GM21576 (cell line): ENCODE results near the gene VPS54.
A peak's percentile ranks its signal among the peaks of the same experiment; 100 is the strongest.
"Not testable (repeated sequence)": the region's sequence is repeated elsewhere in the genome, so short reads cannot be mapped to it uniquely, and the experiment has no call there.

Experiments used
- ATAC-seq: cut with Tn5 transposase; IDR thresholded peaks from one replicate; pipeline ENCODE4 v1.9.1; 2021; ENCODE audit warnings: mild to moderate bottlenecking, moderate library complexity; ENCODE audit not compliant: unreplicated experiment

Gene VPS54

DNA sequence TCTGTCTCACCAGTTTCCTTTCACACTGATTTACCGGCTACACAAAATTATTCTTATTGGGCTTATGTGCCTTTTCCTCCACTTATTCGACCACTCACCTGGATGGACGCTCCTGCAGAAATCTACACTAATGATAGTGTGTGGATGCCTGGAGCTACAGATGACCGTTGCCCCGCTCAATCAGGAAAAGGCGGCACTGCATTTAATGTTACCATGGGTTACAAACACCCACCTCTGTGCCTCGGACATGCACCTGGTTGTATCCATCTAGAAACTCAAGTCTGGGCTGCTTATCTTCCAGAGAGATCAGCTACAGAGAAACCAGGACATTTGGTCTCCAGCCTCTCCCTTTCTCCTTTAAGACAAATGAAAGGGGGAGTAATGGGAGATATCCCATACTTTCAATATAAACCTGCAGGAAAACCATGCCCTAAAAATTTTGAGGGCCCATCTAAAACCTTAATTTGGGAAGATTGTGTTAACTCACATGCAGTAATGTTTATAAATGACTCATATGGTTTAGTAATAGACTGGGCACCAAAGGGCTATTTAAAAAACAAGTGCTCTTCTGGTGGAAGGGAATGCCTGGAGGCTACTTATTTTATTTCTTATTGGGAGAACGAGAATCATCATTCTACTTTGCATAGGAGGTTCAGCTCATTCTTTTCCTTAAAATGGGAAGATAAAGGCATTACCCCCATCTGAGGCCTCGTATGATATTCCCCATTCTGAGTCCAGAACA, 24.7 kb downstream of the VPS54 start:
- not testable (repeated sequence) for ATAC-seq

DNA sequence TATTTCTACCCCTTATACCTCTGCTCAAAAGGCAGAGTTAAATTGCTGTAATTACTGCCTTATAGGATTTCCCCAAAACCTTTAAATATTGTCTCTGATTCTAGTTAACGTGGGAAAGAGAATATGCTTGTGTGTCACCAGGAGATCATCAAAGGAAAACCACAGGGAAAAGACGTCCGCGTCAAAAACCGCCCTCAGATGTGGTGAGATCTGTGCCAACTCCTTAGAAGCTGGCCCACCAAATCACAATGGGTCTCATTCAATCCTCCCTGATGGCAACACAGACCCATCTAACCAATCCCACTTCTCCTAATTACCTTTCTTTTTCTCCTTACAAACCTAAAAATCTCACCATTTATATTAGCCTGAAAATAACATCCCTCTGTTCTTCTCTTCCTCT, 25.4 kb downstream of the VPS54 start:
- ATAC-seq: no peak

DNA sequence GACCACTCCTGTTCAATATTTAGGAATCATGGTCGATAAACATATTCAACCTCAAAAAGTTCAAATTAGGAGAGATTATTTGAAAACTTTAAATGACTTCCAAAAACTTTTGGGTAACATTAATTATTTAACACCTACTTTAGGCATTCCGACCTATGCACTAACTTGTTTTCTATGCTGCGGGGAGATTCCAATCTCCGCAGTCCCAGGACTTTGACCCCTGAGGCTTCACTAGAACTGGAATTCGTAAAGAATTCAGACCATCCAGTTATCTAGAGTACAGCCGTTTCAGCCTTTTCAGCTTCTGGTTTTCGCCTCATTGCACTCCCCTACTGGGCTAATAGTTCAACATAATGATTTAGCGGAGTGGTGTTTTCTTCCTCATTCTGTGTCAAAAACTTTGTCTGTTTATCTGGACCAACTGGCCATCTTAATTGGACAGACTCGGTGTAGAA, 26.1 kb downstream of the VPS54 start:
- ATAC-seq: not testable (repeated sequence)

GRCh38 chr2:63992061-63992685, 27.1 kb downstream of the VPS54 start:
- no peak for ATAC-seq

DNA sequence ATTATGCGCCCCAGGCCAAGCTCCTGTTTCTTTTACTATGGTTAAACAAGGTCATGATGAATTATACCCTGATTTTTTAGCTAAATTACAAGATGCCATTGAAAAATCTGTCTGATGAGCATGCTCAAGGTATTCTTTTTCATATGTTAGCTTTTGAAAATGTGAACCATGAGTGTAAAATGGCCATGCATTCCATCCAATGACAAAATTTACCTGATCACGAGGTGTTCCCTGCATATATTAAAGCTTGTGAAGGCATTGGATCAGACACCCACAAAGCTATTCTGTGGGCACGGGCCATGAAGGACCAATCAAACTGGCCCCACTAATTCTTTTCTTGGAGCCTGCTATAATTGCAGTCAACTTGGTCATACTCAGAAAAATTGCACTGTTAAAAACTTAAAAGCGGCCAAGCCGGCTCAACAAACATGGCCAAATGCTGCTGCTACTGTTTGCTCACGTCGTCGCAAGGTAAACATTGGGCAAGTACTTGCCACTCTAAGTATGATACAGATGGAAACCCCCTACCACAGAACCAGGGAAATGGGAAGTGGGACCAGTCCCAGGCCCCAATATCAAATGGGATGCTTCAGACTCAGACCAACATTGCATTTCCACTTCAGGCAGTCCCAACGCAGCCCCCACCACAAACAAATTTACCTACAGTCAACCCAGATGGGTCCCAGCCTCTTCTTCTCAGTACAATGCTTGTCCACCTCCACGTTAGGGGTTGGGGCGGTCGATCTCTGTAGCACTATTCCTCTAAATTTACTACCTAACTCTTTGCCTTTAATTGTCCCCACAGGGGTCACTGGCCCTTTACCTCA, 27.8 kb downstream of the VPS54 start:
- not testable (repeated sequence) for ATAC-seq

GRCh38 chr2:63990072-63990471, 29.2 kb downstream of the VPS54 start:
- no peak for ATAC-seq

DNA sequence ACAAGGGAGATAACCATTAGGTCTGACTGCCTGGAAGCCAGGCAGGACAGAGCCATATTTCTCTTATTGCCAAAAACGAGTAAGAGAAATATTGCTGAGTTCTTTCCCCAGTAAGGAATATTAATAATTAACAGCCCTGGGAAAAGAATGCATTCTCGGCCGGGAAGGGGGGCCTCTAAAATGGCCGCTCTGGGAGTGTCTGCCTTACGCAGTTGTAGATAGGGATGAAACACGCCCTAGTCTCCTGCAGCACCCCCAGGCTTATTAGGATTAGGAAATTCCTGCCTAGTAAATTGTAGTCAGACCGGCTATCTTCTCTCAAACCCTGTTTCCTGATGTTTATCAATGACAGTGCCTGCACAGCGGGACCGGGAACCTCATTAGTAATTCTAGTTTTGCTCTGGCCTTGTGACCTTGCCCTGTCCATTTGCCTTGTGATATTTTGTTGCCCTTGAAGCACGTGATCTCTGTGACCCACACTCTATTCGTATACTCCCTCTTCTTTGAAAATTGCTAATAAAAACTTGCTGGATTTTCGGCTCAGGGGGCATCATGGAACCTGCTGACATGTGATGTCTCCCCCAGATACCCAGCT, 30.3 kb downstream of the VPS54 start:
- not testable (repeated sequence) for ATAC-seq

GRCh38 chr2:63984606-63985359, 34.4 kb downstream of the VPS54 start:
- no peak for ATAC-seq

GRCh38 chr2:63983986-63984605, 35.1 kb downstream of the VPS54 start:
- ATAC-seq: no peak

DNA sequence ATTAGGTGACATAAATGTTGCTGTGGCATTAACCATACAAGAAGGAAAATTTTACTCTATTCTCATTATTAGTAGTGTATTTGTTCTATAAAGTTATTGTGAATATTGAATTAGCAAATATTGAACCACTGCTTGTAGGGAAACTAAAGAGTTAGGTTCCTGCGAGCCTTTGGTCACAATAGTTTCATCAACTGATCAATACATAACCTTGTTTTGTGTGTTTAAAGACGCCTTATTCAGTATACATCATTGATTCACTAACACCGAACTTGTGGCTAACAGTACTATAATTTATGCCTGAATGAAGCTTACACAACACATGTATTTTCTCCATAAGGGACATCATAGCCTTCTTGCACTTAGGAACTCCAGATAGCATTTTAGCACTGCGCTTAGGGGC, 36.9 kb downstream of the VPS54 start:
- no peak for ATAC-seq

DNA sequence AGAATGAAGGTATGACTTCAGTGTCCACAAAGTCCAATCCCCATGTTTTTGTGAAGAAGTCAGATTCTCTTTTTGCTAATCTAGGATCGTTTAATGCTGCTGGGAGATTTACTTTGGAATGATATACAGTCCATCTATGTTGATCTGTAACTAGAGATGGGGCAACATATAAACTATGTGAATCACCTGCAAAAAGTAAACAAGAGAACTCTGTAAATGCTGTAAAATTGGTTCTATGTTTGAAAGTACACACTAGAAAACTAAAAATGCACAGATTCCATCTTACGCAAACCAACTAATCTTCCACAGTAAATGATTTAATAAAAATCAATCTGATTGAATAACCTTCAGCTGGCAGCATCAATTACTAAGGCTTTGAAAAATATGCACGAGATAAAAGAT, 37.5 kb downstream of the VPS54 start:
- no peak for ATAC-seq

DNA sequence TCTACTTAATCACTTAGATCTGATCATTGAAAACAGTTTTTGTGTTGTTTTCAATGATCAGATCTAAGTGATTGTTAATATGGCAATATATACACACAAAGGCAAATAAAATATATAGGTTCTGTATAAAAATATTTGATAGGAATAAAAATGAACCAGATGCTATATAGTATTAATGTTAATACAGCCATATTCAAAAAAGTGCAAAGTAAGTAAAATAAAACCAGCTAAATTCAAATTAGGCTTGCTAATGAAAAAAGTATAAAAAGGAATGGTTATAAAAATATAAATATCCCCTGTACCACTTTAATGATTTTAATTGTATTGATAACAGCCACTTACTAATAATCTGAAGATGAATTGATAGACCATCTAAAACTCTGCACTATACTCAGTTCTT, 38.4 kb downstream of the VPS54 start:
- no peak for ATAC-seq

GRCh38 chr2:63977904-63978303, 41.3 kb downstream of the VPS54 start:
- ATAC-seq: peak; percentile 96

DNA sequence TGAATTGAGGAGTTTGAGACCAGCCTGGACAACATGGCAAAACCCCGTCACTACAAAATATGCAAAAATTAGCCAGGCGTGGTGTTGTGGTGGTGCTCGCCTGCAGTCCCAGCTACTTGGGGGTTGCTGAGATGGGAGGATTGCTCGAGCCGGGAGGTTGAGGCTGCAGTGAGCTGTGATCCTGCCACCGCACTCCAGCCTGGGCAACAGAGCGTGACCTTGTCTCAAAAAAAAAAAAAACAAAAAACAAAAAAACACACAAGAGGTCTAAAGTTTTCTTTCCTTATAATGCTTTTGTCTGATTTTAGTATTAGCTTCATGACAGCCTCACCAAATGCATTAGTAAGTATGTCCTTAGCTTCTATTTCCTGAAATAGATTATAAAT, 43.1 kb downstream of the VPS54 start:
- no peak for ATAC-seq

DNA sequence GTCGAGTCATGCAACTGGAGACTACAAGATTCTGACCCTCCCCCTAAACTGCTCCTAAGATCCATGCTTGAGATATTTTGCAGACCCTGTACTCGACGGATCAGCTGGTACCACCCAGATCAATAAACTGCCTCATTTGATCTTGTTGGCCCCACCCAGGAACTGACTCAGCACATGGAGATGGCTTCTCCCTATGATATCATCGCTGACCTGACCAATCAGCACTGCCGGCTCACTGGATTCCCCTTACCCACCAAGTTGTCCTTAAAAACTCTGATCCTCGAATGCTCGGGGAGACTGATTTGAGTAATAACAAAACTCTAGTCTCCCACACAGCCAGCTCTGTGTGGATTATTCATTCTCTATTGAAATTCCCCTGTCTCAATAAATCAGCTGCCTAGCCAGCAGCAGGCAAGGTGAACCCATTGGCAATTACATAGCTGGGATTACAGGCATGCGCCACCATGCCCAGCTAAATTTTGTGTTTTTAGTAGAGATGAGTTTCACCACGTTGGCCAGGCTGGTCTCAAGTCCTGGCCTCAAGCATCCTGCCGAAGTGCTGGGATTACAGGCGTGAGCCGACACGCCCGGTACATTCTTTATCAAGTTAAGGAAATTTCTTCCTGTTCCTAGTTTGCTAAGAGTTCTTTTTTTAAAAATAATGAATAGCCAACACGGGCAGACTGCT, 43.6 kb downstream of the VPS54 start:
- ATAC-seq: no peak

DNA sequence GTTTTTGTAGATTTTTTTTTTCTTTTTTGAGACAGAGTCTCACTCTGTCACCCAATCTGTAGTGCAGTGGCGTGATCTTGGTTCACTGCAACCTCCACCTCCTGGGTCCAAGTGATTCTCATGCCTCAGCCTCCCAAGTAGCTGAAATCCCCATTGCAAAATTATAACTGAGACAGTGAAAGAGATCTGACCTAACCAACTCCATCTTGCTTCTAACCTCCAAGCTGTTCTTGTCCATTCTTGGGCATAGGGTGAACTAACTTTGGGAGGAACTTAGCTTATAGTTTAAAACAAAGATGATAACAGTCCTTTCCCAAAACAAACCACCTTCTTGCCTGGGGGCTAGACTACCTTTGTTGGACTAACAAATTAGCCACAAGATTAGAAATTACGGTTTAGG, 44.2 kb downstream of the VPS54 start:
- ATAC-seq: not testable (repeated sequence)

DNA sequence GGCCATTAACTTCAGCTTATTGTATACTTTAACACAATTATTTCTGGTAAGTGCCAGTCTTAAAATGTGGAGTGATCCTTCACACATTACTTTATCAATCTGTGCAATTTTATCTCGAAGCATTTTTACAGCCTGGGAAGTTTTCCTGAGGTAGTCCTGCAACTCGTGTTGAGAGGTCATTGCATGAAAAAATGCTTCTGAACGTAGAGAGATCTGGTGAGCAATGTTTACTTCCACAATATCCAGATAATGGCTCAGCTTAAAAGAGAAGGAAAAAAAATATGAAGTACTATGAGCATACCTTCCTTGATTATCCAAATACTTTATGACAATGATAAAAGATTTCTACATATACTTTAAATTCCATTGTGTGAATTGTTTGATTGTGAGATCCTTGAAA, 57.0 kb downstream of the VPS54 start:
- no peak for ATAC-seq

DNA sequence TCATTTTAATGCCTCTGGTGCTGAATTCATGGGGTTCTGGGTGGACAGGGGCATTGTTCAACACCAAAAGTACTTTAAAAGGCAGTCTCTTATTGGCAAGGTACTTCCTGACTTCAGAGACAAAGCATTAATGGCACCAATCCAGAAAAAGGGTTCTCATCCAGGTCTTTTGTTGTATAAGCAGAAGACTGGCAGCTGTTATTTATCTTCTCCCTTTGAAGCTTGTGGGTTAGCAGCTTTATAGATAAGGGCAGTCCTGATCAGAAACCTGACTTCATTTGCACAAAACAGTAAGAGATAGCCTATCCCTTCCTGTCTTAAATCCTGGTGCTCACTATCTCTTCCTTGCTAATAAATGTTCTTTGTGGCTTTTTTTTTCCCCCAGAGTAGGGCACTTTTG, 68.8 kb downstream of the VPS54 start:
- ATAC-seq: no peak

DNA sequence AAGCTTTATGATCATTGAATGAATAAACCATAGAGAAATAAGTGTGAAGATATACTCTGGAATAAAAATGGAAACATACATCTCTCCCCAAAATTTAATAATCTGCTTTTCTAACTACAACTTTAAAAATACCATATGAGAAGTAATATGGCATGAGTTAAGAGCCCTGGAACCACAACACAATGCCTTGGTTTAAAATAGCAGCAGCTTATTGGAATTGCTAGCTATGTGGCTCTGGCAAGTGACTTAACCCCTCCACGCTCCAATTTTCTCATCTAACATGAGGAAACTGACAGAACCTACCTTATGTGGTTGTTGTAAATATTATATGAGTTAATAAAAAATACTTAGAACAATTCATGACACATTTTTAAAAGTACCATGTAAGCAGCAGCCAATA, 76.4 kb downstream of the VPS54 start:
- no peak for ATAC-seq

DNA sequence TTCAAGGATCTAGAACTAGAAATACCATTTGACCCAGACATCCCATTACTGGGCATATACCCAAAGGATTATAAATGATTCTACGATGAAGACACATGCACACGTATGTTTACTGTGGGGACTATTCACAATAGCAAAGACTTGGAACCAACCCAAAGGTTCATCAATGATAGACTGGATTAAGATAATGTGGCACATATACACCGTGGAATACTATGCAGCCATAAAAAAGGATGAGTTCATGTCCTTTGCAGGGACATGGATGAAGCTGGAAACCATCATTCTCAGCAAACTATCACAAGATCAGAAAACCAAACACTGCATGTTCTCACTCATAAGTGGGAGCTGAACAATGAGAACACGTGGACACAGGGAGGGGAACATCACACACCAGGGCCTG, 87.1 kb downstream of the VPS54 start:
- ATAC-seq: not testable (repeated sequence)
